PFSK-1 (cell line): ENCODE data around the gene CCDC198.

ENCODE experiments used
- FOXP2 ChIP-seq: optimal IDR thresholded peaks from 2 replicates; pipeline ENCODE3; 2011; ENCODE audit warnings: borderline replicate concordance, control low read depth, inconsistent platforms; ENCODE audit not compliant: insufficient read depth; ENCODE audit errors: extremely low read length, extremely low read depth
- POLR2AphosphoS5 ChIP-seq: IDR thresholded peaks from 2 replicates; pipeline ENCODE4 v1.6.1; 2012; ENCODE audit warnings: low read depth, mild to moderate bottlenecking, control low read depth, low read length, moderate library complexity
- SIN3A ChIP-seq: IDR thresholded peaks from 2 replicates; pipeline ENCODE4 v1.6.1; 2012; ENCODE audit warnings: mild to moderate bottlenecking, low read length, moderate library complexity, borderline replicate concordance; ENCODE audit not compliant: insufficient read depth
- TAF1 ChIP-seq: IDR thresholded peaks from 2 replicates; pipeline ENCODE4 v1.6.1; 2012; ENCODE audit warnings: low read length, control low read depth, borderline replicate concordance; ENCODE audit not compliant: insufficient read depth
- TF ChIP-seq, protein P1 (sequence below), 2 experiments: IDR thresholded peaks; 2 replicates each; pipeline versions ENCODE4 v1.6.1 to v1.8.0; 2011 to 2012; ENCODE audit warnings: low read depth in 2 of 2, low read length in 2 of 2, control low read depth in 1 of 2, inconsistent platforms in 1 of 2, mild to moderate bottlenecking in 1 of 2, moderate library complexity in 1 of 2; ENCODE audit not compliant: insufficient read depth in 1 of 2

Gene CCDC198

DNA sequence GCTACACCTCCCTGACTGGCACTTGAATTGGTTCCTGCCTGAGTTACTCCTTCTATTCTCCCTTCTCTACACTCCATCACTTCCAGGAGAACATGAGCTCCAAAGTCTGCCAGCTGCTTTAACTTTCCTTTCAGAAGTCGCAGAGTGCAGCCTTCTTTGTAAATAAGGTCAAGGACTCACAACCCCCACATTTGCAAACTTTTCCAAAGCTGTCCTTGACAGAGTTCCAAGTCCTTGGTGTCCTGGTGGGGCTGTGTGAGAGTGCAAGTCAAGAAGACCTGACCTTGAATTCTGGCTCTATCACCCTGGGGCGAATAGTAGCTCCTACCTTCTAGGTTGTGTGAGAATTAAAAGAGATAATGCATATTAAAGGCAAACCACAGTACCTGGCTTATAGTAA is 15.6 kb downstream of the CCDC198 start:
- TF ChIP-seq FOXP2: no peak
- TF ChIP-seq, protein P1, sequence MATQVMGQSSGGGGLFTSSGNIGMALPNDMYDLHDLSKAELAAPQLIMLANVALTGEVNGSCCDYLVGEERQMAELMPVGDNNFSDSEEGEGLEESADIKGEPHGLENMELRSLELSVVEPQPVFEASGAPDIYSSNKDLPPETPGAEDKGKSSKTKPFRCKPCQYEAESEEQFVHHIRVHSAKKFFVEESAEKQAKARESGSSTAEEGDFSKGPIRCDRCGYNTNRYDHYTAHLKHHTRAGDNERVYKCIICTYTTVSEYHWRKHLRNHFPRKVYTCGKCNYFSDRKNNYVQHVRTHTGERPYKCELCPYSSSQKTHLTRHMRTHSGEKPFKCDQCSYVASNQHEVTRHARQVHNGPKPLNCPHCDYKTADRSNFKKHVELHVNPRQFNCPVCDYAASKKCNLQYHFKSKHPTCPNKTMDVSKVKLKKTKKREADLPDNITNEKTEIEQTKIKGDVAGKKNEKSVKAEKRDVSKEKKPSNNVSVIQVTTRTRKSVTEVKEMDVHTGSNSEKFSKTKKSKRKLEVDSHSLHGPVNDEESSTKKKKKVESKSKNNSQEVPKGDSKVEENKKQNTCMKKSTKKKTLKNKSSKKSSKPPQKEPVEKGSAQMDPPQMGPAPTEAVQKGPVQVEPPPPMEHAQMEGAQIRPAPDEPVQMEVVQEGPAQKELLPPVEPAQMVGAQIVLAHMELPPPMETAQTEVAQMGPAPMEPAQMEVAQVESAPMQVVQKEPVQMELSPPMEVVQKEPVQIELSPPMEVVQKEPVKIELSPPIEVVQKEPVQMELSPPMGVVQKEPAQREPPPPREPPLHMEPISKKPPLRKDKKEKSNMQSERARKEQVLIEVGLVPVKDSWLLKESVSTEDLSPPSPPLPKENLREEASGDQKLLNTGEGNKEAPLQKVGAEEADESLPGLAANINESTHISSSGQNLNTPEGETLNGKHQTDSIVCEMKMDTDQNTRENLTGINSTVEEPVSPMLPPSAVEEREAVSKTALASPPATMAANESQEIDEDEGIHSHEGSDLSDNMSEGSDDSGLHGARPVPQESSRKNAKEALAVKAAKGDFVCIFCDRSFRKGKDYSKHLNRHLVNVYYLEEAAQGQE (IDR thresholded peaks at IDR 0.05; ENCODE audit: insufficient read depth in 1 of 2, low read depth in 2 of 2, low read length in 2 of 2): no peak
- TF ChIP-seq POLR2AphosphoS5: no peak
- no peak for TF ChIP-seq TAF1
- TF ChIP-seq SIN3A: no peak

DNA sequence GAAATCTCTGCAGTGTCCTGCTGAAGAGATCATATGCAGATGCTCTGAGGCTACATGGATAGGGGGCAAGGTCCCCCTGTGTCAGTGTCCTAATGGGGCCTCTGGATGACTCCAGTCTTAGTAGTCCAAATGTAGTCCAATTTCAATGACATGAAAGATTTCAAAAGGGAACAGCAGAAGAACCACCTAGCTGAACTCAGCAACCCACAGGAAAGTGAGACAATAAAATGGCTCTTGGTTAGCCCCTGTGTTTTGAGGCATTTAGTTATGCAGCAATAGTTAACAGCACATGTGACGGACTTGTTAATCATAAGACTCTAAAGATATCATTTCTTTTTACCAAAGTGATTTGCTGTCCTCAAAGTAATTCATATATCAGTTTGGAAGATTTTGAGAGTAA is 22.7 kb downstream of the CCDC198 start:
- TF ChIP-seq SIN3A (no peak), FOXP2 (no peak), TAF1 (no peak), POLR2AphosphoS5 (no peak)
- TF ChIP-seq, protein P1 (IDR thresholded peaks at IDR 0.05; ENCODE audit: insufficient read depth in 1 of 2, low read depth in 2 of 2, low read length in 2 of 2): no peak

DNA sequence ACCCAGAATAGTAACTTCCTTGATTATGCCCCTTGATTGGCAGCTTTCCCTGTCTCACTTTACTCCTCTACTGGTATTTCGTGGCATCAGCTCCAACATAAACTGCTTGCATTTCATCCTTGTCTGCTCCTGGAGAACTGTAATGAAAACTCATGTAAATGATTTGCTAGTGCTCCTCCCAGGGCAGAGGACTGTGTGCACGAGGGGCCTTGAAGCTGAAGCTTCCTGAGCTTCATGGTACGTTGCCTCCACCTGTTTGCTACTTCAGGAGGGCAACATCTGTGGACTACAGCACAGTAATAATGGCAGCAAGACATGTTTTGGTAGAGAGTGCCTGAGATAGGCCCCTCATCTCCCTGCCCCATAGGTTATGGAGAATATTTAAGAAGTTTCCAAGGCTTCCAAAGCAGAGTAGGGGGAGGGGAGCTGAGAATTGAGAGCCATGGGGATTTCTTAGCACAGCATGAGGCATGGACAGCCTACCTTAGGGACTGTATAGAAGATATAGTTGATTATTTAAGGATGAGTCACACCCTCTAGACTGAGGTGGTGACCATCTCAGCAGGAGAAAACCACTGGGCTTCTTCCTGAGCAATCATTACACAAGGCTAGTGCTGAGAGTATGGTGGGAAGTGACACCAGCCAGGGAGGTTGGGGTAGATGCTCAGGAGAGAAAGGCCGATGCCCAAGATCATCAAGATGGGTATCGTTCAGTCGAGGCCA is 29.5 kb downstream of the CCDC198 start:
- no peak for TF ChIP-seq POLR2AphosphoS5
- TF ChIP-seq TAF1: no peak
- TF ChIP-seq, protein P1 (IDR thresholded peaks at IDR 0.05; ENCODE audit: insufficient read depth in 1 of 2, low read depth in 2 of 2, low read length in 2 of 2): no peak
- TF ChIP-seq SIN3A: no peak
- TF ChIP-seq FOXP2: no peak

DNA sequence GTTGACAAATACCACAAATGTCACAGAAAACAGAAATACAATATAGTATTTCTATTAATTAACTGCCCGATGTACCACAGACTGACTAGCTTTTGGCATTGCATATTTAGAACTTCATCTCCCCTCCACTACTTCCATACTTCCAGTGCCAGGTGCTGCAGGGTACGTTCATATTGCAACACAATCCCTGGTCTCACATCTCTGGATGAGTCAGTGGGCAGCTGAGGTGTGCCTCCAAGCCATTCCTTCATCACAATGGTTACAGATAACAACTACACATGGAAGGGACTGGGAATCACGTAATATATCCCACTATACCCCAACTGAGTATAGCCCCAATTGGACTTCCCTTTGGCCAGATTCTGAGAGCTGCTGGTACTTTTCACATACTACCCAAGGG is 31.1 kb downstream of the CCDC198 start:
- TF ChIP-seq SIN3A: no peak
- no peak for TF ChIP-seq FOXP2
- TF ChIP-seq POLR2AphosphoS5: no peak
- TF ChIP-seq, protein P1 (IDR thresholded peaks at IDR 0.05; ENCODE audit: insufficient read depth in 1 of 2, low read depth in 2 of 2, low read length in 2 of 2): no peak
- TF ChIP-seq TAF1: no peak

DNA sequence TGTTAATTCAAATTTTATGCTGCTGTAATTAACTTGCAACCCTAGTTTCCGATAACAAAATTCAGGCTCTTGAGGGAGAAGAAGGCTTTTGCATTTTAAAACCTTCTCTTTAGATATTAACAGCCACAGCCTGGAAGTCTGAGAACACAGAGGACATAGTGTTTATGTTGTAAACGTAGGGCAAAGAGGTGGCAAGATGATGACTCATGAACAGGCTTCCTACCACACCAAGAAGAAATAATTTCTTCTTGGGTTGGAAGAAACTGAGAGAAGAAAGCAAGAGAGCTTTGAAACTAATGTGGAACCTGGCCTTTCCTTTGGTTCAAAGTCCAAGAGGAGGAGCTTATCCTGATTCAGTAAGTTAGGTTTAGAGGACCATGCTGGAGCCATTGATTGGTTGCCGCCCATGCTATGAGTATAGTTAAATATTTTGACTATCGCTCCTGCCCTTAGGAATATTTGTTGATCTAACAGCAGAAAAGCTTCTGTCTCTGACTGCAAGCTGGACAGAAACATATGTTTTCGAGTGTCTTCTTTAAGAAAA is 31.8 kb downstream of the CCDC198 start:
- TF ChIP-seq TAF1 (no peak), FOXP2 (no peak), POLR2AphosphoS5 (no peak), SIN3A (no peak)
- TF ChIP-seq, protein P1 (IDR thresholded peaks at IDR 0.05; ENCODE audit: insufficient read depth in 1 of 2, low read depth in 2 of 2, low read length in 2 of 2): no peak
